GM12878 (cell line): ENCODE data around the gene ING5. TPM values are rescaled to one million over a fixed set of nuclear protein-coding genes. Genes with fewer than 3 reads are reported as not detected.

Experiments used
- BRCA1 ChIP-seq: IDR thresholded peaks from 2 replicates; pipeline ENCODE4 v1.6.1; 2011; ENCODE audit warnings: low read depth, low read length, improper control_type of control experiment
- CREB1 ChIP-seq: IDR thresholded peaks from 2 replicates; pipeline ENCODE4 v1.6.1; 2012; ENCODE audit warnings: low read depth, mild to moderate bottlenecking, inconsistent platforms
- GABPA ChIP-seq: IDR thresholded peaks from 2 replicates; pipeline ENCODE4 v1.6.1; 2014; ENCODE audit warnings: antibody characterized with exemption, low read depth, mild to moderate bottlenecking, inconsistent platforms
- NFXL1 ChIP-seq: fragments of 450-650 bp; IDR thresholded peaks from 2 replicates; pipeline ENCODE4 v1.6.1; 2017; ENCODE audit warnings: antibody characterized with exemption, mild to moderate bottlenecking, borderline replicate concordance
- RAD51 ChIP-seq: fragments of 450-650 bp; IDR thresholded peaks from 2 replicates; pipeline ENCODE4 v1.6.1; 2016; ENCODE audit warnings: moderate library complexity, mild to moderate bottlenecking, inconsistent platforms
- RB1 ChIP-seq: fragments of 450-650 bp; formaldehyde crosslinking; IDR thresholded peaks from 2 replicates; pipeline ENCODE4 v1.6.1; 2017; ENCODE audit warnings: mild to moderate bottlenecking, borderline replicate concordance
- SP1 ChIP-seq: IDR thresholded peaks from one replicate; pipeline ENCODE4 v1.6.1; 2011; ENCODE audit warnings: low read depth, low read length
- WRNIP1 ChIP-seq: IDR thresholded peaks from 2 replicates; pipeline ENCODE4 v1.6.1; 2011; ENCODE audit warnings: low read depth, low read length, improper control_type of control experiment, borderline replicate concordance
- ZNF207 ChIP-seq: fragments of 450-650 bp; IDR thresholded peaks from 2 replicates; pipeline ENCODE4 v1.6.1; 2014; ENCODE audit warnings: antibody characterized with exemption, mild to moderate bottlenecking, borderline replicate concordance
- polyA plus RNA-seq, 11 experiments: library from polyadenylated mRNA; depleted of rRNA in 4 of 11; unstranded in 6 of 11; stranded (reverse) in 5 of 11; fragments of >200 nt; fragmentation: Nextera tagmentation in 4 of 11; fragmentation: Illumina TruSeq in 1 of 11; extraction: Ambion mirVana in 4 of 11; extraction: Trizol in 1 of 11; gene quantifications; 1 replicate in 1 of 11; 2 replicates in 10 of 11; pipeline versions ENCODE4 v1.2.1 to v1.2.3, GENCODE V29; 2011 to 2016; ENCODE audit warnings: inconsistent platforms in 2 of 11, missing spikeins in 2 of 11, low read depth in 1 of 11
- total RNA-seq, 4 experiments: library from RNA; depleted of rRNA in 3 of 4; stranded (reverse); fragments of >200 nt in 3 of 4; fragmentation: Illumina TruSeq in 1 of 4; extraction: Trizol in 1 of 4; gene quantifications; 2 replicates each; pipeline versions ENCODE4 v1.2.1 to v1.2.3, GENCODE V29; 2013 to 2021
- TF ChIP-seq, protein P1 (sequence below): IDR thresholded peaks from 2 replicates; pipeline ENCODE4 v1.6.1; 2012; ENCODE audit warnings: improper control_type of control experiment, low read depth, low read length; ENCODE audit not compliant: insufficient replicate concordance
- TF ChIP-seq, protein P2 (sequence below): fragments of 450-650 bp; IDR thresholded peaks from 2 replicates; pipeline ENCODE4 v1.6.1; 2017; ENCODE audit warnings: borderline replicate concordance
- TF ChIP-seq, protein P3 (sequence below): fragments of 450-650 bp; IDR thresholded peaks from 2 replicates; pipeline ENCODE4 v1.6.1; 2017; ENCODE audit warnings: mild to moderate bottlenecking, moderate library complexity
- TF ChIP-seq, protein P4 (sequence below): fragments of 450-650 bp; IDR thresholded peaks from 2 replicates; pipeline ENCODE4 v1.6.1; 2017; ENCODE audit warnings: mild to moderate bottlenecking, moderate library complexity
- TF ChIP-seq, protein P5 (sequence below): IDR thresholded peaks from 2 replicates; pipeline ENCODE4 v1.6.1; 2011; ENCODE audit warnings: borderline replicate concordance, low read depth, mild to moderate bottlenecking, moderate library complexity, mixed read lengths, low read length; ENCODE audit not compliant: insufficient read depth; ENCODE audit errors: extremely low read length

ING5 gene
- total and polyA plus RNA-seq, 10 of the 15 experiments (the other 5 are each of a cell fraction or from before 2014, with no cell fraction given) = 10.0 to 46.1 (median 27.2) TPM

DNA sequence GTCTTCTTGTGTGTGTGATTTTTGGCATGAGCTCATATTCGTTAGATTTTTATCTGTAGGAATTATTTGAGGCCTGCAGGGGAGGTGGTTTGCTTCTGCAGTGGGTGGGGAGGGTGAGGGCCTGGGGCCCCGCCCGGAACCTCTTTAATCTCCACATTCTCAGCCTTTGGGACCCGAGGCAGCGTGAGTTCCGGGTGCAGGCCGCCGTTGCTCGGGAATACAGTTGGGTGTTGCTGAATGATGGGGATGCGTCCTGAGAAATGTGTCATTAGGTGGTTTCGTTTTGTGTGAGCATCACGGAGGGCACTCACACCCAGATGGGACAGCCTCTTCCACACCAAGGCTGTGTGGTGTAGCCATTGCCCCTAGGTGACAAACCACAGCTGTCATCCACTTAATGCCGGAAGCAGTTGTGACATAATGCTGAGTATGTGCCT is 61.1 kb downstream of the ING5 start (continued):
- TF ChIP-seq, protein P1, sequence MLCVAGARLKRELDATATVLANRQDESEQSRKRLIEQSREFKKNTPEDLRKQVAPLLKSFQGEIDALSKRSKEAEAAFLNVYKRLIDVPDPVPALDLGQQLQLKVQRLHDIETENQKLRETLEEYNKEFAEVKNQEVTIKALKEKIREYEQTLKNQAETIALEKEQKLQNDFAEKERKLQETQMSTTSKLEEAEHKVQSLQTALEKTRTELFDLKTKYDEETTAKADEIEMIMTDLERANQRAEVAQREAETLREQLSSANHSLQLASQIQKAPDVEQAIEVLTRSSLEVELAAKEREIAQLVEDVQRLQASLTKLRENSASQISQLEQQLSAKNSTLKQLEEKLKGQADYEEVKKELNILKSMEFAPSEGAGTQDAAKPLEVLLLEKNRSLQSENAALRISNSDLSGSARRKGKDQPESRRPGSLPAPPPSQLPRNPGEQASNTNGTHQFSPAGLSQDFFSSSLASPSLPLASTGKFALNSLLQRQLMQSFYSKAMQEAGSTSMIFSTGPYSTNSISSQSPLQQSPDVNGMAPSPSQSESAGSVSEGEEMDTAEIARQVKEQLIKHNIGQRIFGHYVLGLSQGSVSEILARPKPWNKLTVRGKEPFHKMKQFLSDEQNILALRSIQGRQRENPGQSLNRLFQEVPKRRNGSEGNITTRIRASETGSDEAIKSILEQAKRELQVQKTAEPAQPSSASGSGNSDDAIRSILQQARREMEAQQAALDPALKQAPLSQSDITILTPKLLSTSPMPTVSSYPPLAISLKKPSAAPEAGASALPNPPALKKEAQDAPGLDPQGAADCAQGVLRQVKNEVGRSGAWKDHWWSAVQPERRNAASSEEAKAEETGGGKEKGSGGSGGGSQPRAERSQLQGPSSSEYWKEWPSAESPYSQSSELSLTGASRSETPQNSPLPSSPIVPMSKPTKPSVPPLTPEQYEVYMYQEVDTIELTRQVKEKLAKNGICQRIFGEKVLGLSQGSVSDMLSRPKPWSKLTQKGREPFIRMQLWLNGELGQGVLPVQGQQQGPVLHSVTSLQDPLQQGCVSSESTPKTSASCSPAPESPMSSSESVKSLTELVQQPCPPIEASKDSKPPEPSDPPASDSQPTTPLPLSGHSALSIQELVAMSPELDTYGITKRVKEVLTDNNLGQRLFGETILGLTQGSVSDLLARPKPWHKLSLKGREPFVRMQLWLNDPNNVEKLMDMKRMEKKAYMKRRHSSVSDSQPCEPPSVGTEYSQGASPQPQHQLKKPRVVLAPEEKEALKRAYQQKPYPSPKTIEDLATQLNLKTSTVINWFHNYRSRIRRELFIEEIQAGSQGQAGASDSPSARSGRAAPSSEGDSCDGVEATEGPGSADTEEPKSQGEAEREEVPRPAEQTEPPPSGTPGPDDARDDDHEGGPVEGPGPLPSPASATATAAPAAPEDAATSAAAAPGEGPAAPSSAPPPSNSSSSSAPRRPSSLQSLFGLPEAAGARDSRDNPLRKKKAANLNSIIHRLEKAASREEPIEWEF = no peak
- TF ChIP-seq, protein P2, sequence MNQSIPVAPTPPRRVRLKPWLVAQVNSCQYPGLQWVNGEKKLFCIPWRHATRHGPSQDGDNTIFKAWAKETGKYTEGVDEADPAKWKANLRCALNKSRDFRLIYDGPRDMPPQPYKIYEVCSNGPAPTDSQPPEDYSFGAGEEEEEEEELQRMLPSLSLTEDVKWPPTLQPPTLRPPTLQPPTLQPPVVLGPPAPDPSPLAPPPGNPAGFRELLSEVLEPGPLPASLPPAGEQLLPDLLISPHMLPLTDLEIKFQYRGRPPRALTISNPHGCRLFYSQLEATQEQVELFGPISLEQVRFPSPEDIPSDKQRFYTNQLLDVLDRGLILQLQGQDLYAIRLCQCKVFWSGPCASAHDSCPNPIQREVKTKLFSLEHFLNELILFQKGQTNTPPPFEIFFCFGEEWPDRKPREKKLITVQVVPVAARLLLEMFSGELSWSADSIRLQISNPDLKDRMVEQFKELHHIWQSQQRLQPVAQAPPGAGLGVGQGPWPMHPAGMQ = no peak
- TF ChIP-seq BRCA1 (no peak), NFXL1 (no peak), GABPA (no peak), WRNIP1 (no peak), RAD51 (no peak), ZNF207 (0 out of 2 replicates have a peak, but pooled peaks have one; percentile 28), SP1 (no peak), RB1 (no peak), CREB1 (peak; percentile 64)
- TF ChIP-seq, protein P3, sequence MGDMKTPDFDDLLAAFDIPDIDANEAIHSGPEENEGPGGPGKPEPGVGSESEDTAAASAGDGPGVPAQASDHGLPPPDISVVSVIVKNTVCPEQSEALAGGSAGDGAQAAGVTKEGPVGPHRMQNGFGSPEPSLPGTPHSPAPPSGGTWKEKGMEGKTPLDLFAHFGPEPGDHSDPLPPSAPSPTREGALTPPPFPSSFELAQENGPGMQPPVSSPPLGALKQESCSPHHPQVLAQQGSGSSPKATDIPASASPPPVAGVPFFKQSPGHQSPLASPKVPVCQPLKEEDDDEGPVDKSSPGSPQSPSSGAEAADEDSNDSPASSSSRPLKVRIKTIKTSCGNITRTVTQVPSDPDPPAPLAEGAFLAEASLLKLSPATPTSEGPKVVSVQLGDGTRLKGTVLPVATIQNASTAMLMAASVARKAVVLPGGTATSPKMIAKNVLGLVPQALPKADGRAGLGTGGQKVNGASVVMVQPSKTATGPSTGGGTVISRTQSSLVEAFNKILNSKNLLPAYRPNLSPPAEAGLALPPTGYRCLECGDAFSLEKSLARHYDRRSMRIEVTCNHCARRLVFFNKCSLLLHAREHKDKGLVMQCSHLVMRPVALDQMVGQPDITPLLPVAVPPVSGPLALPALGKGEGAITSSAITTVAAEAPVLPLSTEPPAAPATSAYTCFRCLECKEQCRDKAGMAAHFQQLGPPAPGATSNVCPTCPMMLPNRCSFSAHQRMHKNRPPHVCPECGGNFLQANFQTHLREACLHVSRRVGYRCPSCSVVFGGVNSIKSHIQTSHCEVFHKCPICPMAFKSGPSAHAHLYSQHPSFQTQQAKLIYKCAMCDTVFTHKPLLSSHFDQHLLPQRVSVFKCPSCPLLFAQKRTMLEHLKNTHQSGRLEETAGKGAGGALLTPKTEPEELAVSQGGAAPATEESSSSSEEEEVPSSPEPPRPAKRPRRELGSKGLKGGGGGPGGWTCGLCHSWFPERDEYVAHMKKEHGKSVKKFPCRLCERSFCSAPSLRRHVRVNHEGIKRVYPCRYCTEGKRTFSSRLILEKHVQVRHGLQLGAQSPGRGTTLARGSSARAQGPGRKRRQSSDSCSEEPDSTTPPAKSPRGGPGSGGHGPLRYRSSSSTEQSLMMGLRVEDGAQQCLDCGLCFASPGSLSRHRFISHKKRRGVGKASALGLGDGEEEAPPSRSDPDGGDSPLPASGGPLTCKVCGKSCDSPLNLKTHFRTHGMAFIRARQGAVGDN = no peak
- TF ChIP-seq, protein P4, sequence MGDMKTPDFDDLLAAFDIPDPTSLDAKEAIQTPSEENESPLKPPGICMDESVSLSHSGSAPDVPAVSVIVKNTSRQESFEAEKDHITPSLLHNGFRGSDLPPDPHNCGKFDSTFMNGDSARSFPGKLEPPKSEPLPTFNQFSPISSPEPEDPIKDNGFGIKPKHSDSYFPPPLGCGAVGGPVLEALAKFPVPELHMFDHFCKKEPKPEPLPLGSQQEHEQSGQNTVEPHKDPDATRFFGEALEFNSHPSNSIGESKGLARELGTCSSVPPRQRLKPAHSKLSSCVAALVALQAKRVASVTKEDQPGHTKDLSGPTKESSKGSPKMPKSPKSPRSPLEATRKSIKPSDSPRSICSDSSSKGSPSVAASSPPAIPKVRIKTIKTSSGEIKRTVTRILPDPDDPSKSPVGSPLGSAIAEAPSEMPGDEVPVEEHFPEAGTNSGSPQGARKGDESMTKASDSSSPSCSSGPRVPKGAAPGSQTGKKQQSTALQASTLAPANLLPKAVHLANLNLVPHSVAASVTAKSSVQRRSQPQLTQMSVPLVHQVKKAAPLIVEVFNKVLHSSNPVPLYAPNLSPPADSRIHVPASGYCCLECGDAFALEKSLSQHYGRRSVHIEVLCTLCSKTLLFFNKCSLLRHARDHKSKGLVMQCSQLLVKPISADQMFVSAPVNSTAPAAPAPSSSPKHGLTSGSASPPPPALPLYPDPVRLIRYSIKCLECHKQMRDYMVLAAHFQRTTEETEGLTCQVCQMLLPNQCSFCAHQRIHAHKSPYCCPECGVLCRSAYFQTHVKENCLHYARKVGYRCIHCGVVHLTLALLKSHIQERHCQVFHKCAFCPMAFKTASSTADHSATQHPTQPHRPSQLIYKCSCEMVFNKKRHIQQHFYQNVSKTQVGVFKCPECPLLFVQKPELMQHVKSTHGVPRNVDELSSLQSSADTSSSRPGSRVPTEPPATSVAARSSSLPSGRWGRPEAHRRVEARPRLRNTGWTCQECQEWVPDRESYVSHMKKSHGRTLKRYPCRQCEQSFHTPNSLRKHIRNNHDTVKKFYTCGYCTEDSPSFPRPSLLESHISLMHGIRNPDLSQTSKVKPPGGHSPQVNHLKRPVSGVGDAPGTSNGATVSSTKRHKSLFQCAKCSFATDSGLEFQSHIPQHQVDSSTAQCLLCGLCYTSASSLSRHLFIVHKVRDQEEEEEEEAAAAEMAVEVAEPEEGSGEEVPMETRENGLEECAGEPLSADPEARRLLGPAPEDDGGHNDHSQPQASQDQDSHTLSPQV = no peak
- TF ChIP-seq, protein P5, sequence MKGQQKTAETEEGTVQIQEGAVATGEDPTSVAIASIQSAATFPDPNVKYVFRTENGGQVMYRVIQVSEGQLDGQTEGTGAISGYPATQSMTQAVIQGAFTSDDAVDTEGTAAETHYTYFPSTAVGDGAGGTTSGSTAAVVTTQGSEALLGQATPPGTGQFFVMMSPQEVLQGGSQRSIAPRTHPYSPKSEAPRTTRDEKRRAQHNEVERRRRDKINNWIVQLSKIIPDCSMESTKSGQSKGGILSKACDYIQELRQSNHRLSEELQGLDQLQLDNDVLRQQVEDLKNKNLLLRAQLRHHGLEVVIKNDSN = no peak
